ENCODE measurements around the gene DNAJB7.
"Not testable (repeated sequence)": the region's sequence is repeated elsewhere in the genome, so short reads cannot be mapped to it uniquely, and the experiment has no call there.

Gene DNAJB7

GRCh38 chr22:40889116-40889515 lies 27.2 kb upstream of the DNAJB7 start:
- TF ChIP-seq, protein P1, sequence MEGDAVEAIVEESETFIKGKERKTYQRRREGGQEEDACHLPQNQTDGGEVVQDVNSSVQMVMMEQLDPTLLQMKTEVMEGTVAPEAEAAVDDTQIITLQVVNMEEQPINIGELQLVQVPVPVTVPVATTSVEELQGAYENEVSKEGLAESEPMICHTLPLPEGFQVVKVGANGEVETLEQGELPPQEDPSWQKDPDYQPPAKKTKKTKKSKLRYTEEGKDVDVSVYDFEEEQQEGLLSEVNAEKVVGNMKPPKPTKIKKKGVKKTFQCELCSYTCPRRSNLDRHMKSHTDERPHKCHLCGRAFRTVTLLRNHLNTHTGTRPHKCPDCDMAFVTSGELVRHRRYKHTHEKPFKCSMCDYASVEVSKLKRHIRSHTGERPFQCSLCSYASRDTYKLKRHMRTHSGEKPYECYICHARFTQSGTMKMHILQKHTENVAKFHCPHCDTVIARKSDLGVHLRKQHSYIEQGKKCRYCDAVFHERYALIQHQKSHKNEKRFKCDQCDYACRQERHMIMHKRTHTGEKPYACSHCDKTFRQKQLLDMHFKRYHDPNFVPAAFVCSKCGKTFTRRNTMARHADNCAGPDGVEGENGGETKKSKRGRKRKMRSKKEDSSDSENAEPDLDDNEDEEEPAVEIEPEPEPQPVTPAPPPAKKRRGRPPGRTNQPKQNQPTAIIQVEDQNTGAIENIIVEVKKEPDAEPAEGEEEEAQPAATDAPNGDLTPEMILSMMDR (IDR thresholded peaks at IDR 0.05; ENCODE audit: low read depth, low read length): no peak
- H3K36me3 ChIP-seq: peaks cover 37% of the 10 kb centered on the region

DNA sequence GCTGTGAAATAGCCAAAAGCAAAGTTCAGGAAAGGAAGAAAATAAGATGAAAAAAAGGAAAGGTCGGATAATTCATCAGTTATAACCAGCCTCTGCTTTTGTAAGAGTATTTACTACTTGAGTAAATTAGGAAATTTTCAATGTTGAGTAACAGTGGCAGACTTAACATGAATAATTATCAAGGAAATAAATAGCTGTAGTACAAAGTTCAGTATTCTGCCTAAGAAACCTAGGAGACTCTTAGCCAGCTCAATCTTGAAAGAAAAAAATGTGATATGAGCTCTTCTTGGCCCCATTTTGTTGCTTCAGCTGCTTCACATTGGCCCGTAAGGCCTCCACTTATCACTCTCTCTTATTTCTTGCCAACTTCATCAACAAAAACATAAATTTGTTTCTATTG lies 17.0 kb upstream of the DNAJB7 start:
- H3K9me3 ChIP-seq (ENCODE audit: severe bottlenecking): no peaks in the 10 kb centered on the region
- H3K36me3 ChIP-seq: peaks cover 8% of the 10 kb centered on the region
- TF ChIP-seq, protein P1 (IDR thresholded peaks at IDR 0.05; ENCODE audit: low read depth, low read length): no peak
- DNase-seq: no peak
- H3K4me3 ChIP-seq (ENCODE audit: low read depth, low read length): no peak overlapping the region
- no peak overlapping the region for H3K27ac ChIP-seq
- no peaks in the 10 kb centered on the region for H3K27me3 ChIP-seq (ENCODE audit: insufficient read depth, low read depth, severe bottlenecking)

More at GRCh38 chr22:40889116-40889515, 27.2 kb upstream of the DNAJB7 start:
- Histone ChIP-seq H3K27me3 (ENCODE audit: insufficient read depth, low read depth, severe bottlenecking) (no peaks in the 10 kb centered on the region), H3K9me3 (ENCODE audit: severe bottlenecking) (no peaks in the 10 kb centered on the region), H3K4me3 (ENCODE audit: low read depth, low read length) (no peak overlapping the region), H3K27ac (no peak overlapping the region)
- no peak for DNase-seq

DNA sequence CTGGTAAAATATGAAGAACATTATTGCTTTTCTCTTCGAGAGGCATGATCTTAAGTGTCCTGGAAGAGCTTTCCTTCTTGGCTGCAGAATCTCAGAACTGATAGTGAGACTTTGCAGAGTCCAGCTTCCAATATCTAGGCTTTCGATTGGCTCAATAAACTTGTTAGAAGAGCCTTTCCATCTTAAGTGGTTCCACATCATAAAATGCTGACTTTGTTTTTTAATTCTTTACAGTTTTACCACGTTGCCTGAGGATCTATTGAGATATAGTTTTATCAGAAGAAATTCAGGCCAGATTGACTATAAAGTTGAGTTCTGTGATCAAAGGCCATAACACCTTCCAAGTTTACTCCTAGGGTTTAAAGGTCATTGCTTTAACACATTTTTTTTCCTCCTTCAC lies 15.6 kb upstream of the DNAJB7 start:
- no peak overlapping the region for H3K27ac ChIP-seq
- DNase-seq: no peak
- no peaks in the 10 kb centered on the region for H3K9me3 ChIP-seq (ENCODE audit: severe bottlenecking)
- H3K4me3 ChIP-seq (ENCODE audit: low read depth, low read length): no peak overlapping the region
- H3K27me3 ChIP-seq (ENCODE audit: insufficient read depth, low read depth, severe bottlenecking): no peaks in the 10 kb centered on the region
- TF ChIP-seq, protein P1 (IDR thresholded peaks at IDR 0.05; ENCODE audit: low read depth, low read length): no peak
- H3K36me3 ChIP-seq: peaks cover 5% of the 10 kb centered on the region

DNA sequence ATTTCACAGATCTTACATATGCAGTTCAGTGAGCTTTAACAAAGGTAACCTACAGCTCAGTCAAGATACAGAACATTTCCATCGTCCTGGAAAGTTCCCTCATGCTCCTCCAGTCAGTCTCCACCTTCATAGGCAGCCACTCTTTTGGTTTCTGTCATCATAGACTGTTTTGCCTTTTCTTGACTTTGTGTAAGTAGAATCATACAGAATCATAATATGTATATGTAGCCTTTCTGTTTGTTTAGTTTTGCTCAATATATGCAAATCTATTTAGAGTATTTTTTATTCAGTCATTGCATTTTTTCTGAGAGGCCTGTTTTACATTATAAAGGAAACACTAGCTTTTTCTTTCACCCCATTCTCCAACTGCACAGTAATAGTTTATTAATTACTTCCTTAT lies 15.0 kb upstream of the DNAJB7 start:
- Histone ChIP-seq H3K9me3 (ENCODE audit: severe bottlenecking) (no peaks in the 10 kb centered on the region), H3K4me3 (ENCODE audit: low read depth, low read length) (no peak overlapping the region), H3K27ac (no peak overlapping the region), H3K36me3 (peaks cover 4% of the 10 kb centered on the region), H3K27me3 (ENCODE audit: insufficient read depth, low read depth, severe bottlenecking) (no peaks in the 10 kb centered on the region)
- TF ChIP-seq, protein P1 (IDR thresholded peaks at IDR 0.05; ENCODE audit: low read depth, low read length): no peak
- DNase-seq: no peak

DNA sequence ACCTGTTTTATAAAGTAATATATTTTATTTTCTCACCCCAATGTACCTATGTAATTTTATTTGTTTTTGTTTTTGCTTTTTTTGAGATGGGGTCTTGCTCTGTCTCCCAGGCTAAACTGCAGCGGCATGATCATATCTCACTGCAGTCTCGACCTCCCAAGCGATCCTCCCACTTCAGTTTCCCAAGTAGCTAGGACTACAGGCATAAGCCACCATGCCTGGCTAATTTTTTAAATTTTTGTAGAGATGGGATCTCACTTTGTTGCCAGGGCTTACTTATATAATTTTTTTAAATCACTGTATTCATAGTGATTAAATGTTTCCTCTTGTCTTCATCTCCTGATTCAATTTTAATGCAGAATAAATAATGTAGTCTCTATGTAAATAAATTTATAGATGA lies 13.2 kb upstream of the DNAJB7 start:
- no peaks in the 10 kb centered on the region for H3K27me3 ChIP-seq (ENCODE audit: insufficient read depth, low read depth, severe bottlenecking)
- TF ChIP-seq, protein P1 (IDR thresholded peaks at IDR 0.05; ENCODE audit: low read depth, low read length): no peak
- H3K4me3 ChIP-seq (ENCODE audit: low read depth, low read length): no peak overlapping the region
- DNase-seq: no peak
- H3K36me3 ChIP-seq: no peaks in the 10 kb centered on the region; the same call in 1 of the 2 replicates
- H3K9me3 ChIP-seq (ENCODE audit: severe bottlenecking): no peaks in the 10 kb centered on the region
- H3K27ac ChIP-seq: no peak overlapping the region

- DNase-seq: no peak
- TF ChIP-seq, protein P1 (IDR thresholded peaks at IDR 0.05; ENCODE audit: low read depth, low read length): no peak
- no peaks in the 10 kb centered on the region; the same call in 1 of the 2 replicates for H3K36me3 ChIP-seq
- H3K27me3 ChIP-seq (ENCODE audit: insufficient read depth, low read depth, severe bottlenecking): no peaks in the 10 kb centered on the region
- no peaks in the 10 kb centered on the region for H3K9me3 ChIP-seq (ENCODE audit: severe bottlenecking)
- no peak overlapping the region for H3K4me3 ChIP-seq (ENCODE audit: low read depth, low read length)
- H3K27ac ChIP-seq: no peak overlapping the region
Measured at GRCh38 chr22:40874016-40874415, 12.1 kb upstream of the DNAJB7 start.

GRCh38 chr22:40868379-40868778 lies 6.5 kb upstream of the DNAJB7 start:
- not testable (repeated sequence) for DNase-seq; H3K4me3 ChIP-seq (ENCODE audit: low read depth, low read length); H3K36me3 ChIP-seq; H3K27ac ChIP-seq; H3K27me3 ChIP-seq (ENCODE audit: insufficient read depth, low read depth, severe bottlenecking); H3K9me3 ChIP-seq (ENCODE audit: severe bottlenecking)

Data from WERI-Rb-1 (cell line).